GM19324 (cell line): Measurements from ENCODE around the gene MREG.
"Not testable (repeated sequence)": the region's sequence is repeated elsewhere in the genome, so short reads cannot be mapped to it uniquely, and the experiment has no call there.

ENCODE experiments used
- ATAC-seq: cut with Tn5 transposase; IDR thresholded peaks from one replicate; pipeline ENCODE4 v1.9.1; 2021; ENCODE audit warnings: mild to moderate bottlenecking, moderate library complexity; ENCODE audit not compliant: unreplicated experiment, low FRiP score

The MREG gene

DNA sequence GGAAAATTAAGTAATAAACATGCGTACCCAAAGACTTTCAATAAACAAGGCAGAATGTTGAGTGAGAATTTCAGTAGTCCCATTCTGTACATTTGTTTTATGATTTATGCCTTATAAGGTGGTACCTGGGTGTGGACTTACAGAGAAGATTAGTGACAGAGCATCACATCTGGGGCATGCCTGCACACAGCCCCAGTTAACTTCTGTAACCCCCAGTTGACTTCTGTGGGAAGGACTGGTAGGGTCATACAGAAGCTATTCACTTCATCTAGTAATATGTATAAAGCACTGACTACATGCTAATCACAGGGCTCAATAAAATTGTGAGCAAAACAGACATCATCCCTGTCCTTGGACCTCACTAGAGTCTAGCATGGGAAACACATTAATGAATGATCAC, 16.1 kb downstream of the MREG start:
- no peak for ATAC-seq

DNA sequence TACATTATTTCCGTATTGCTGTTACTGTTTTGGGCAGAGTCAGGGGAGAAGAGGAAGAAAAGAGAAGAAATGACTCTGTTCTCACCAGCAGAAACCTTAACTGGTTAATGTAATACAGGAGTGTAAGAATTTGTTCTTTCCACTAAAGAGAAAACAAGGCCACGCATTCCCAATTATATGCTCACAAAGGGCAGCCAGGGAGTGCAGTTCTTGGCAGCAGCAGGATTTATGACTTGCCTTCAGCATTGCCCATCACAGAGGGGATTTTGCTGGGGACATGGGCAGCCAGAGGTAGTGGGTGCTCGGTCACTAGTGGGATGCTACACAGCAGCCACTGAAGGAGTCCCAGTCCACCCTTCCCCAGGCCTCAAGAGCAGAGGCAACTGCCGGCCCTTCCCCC, 18.4 kb downstream of the MREG start:
- ATAC-seq: no peak

DNA sequence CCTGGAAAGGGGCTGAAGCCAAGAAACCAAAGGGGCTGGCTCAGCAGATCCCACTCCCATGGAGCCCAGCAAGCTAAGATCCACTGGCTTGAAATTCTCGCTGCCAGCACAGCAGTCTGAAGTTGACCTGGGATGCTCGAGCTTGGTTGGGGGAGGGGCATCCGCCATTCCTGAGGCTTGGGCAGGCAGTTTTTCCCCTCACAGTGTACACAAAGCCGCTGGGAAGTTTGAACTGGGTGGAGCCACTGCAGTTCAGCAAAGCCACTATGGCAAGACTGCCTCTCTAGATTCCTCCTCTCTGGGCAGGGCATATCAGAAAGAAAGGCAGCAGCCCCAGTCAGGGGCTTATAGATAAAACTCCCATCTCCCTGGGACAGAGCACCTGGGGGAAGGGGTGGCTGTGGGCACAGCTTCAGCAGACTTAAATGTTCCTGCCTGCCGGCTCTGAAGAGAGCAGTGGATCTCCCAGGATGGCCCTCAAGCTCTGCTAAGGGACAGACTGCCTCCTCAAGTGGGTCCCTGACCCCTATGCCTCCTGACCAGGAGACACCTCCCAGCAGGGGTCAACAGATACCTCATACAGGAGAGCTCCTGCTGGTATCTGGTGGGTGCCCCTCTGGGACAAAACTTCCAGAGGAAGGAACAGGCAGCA, 24.7 kb downstream of the MREG start:
- not testable (repeated sequence) for ATAC-seq

DNA sequence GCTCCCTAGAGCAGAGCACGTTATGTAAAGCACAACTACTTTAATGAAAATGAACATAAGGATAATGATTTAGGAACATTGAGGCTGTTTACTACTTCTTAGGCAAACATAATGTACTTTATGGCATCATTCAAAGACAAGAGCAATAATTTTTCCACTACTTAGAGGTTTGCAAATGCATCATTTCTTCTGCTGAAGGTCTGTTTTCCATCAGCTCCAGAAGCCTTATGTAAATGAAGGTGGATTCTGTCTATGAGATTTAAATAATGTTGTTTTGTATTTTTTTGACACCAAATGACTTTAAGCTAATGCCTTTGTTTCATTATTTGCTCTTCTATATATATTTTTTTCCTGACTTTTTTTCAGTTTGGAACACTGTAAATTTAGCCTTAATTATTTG, 28.1 kb downstream of the MREG start:
- no peak for ATAC-seq

DNA sequence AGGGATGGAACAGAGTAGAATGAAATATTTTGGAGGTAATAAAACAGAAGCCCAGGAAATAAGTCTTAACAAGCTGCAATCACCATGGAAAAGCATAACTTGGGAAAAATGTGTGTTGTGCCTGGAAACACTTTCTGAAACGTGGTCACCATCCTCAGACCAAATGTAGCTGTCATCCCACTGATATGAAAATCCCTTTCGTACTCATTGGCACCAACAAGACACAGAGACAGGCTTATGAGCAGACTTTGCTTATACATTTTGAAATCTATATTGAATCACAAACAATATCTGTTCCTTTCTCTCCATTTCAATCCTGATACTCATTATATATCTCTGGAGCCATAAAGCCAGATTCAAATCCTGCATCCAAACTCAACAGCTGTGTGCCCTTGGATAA, 28.7 kb downstream of the MREG start:
- ATAC-seq: no peak

DNA sequence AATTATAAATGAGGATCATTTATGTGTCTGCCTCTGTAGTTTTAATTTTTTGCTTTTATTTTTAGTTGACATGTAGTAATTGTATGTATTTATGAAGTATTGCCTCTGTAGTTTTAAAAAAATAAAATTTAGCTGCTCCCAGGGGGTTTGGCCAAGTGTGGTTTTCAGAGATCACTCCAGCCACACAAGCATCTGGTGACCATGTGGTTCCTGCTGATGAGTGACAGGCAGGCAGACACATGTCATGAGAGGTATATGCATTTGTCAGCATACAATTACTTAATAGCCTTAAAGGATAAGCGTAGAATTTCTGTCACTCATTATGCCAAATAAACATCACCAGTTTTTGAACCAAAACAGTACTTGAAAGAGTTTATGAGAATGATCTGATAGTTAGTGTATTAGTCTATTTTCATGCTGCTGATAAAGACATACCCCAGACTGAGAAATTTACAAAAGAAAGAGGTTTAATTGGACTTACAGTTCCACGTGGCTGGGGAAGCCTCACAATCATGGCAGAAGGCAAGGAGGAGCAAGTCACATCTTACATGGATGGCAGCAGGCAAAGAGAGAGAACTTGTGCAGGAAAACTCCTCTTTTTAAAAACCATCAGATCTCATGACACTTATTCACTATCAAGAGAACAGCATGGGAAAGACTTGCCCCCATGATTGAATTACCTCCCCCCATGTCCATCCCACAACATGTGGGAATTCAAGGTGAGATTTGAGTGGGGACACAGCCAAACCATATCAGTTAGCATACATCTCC, 29.6 kb downstream of the MREG start:
- peak; percentile 45 for ATAC-seq

DNA sequence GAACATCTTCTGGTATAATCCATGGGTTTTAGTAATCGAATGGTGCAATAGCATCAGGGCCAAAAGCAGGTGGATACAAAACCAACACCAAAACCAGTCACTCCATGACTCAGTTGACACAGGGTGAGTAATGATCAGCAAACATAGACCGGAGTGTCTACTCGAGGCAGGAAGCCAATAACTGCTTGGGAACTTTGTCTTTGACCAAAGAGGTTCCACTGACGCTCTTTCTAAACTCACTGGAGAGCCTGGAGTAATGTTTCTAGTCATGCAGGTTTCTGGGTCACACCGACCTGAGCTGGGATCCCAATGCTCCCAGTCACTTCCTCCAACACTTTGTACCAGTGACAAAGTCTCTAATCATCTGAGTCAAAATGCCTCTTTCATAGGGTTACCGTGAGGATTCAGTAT, 30.9 kb downstream of the MREG start:
- ATAC-seq: no peak

DNA sequence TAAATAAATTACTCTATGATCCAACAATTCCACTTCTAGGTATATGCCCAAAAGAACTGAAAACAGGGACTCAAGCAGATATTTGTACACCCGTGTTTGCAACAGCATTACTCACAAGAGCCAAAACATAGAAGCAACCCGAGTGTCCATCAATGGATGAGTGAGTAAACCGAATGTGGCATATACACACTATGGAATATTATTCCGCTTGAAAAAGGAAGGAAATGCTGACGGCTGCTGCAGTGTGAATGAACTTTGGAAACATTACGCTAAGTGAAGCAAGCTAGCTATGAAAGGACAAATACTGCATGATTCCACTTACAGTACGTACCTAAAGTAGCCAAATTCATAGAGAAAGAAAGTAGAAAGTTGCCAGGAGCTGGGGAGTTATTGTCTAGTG, 32.2 kb downstream of the MREG start:
- no peak for ATAC-seq

DNA sequence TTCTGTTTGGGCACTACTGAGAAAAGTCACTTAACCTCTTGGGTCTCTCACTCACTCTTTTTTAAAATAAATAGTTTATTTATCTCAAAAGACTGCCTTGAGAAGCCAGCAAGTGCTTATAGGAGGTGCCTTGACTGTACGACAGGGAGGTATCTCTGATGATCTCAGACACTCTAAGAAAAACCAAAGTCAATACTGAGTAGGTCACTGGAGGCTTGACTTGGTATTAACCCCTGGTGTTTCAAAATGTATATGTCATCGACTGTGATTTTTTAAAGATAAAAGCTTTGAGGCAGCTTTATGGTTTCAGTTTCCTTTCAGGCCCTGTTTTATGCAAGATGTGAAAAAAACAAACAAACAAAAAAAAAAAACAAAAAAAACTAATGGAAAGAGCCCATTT, 33.7 kb downstream of the MREG start:
- ATAC-seq: no peak

DNA sequence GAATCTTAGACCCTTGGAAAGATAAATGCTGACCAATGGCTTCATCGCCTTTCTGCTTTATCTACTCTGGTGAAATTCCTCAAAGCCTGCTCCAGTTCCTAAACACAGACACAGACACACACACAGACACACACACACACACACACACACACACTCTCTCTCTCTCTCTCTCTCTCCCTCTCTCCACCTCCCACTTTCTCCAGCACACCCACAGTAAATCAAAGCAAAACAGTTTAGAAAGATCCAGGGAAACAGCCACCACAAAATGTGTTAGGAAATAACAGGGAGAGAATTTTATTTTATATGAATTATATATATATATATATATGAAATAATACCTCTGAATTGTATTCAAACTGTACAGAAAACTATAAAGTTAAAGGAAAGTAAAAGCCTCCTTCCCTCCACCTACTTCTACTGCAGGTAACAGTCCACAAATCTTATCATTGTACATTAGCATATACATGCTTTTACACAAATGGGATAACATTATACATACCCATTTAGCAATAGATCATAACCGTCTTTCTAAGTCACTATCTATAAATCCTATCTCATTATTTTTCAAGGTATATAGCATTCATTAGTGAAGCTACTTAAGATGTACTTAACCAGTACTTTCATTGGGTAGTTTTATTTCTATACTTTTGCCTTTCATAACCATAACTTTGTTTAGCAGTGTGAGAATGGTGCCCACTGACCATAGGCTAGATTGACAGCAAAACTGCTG, 38.5 kb downstream of the MREG start:
- ATAC-seq: no peak

DNA sequence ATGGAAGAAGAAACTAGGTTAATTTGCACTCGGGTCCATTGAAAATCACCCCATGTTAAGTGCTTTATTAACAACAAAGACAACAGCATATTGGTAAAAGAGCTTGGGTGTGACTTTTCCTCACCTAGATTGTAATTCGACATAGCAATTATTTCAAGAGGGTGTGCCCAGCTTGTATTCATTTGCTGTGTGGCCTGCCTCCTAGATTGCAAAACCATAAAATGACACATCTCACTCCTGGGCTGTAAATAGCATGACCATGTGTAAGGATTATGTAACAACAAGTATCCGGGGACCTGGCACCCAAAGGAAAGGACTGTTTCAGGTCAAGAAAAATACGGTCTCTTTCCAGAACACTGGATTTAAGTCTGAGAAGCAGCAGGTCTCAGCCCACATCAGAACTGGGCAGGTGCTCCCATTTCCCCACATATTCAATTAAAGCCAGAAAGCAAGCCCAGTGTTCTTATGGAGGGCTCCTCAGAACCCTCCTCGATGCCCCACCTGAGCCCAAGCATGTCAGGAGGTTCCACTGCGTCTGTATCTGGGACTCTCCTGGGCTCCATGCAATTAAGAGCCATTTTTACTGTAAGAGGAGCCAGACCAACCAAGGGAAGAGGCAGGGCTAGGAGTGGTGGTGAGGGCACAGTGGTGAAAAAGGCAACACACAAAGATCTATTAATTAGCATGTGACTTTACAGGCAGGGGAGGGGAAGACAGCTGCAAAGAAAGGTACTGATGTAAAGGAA, 39.2 kb downstream of the MREG start:
- no peak for ATAC-seq

DNA sequence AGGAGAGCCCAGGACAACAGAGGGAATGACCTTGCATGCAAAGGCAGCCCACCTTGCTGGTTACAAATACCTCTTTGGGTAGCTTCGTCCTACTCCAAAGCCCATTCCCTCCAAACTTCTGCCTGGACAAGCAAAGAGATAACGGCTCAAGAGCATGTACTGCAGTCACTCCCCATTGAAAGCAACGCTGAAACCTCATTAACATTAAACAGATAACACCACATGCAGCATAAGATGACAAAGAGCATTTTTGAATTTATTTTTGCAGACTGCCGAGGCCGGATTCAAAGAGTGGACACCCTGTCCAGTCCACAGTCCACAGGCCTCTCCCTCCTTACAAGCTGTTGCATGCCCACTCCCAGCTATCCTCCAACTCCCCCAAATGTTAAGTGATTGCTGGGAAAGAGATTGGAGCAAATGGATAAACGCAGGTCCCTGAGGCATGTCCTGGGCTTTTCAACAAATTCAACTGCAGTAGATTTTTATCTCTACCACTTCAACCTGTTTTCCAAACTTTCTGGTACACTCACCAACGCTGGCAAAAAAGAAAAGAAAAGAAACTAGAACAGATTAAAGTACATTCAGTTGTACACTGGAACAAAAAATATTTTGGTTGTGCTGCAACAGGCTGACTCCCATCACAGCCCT, 40.1 kb downstream of the MREG start:
- no peak for ATAC-seq

DNA sequence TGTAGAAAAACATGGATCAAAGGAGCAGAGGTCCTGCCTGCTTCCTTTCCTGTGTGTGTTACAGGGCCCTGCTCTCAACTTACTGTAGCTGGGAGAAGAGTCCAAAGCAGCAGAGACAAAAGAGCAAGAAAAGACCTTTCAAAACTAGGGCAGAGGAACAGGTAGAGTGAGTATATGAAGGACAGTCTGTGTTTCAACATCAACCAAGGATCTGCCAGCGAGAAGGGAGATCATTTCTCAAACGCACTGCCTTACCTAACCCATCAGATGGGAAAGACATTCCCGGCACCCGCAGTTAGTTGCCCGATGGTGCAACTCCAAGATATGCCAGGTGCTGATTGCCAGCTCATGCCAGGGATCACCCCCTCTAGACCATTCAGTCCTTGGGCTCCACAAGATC, 41.7 kb downstream of the MREG start:
- ATAC-seq: no peak

DNA sequence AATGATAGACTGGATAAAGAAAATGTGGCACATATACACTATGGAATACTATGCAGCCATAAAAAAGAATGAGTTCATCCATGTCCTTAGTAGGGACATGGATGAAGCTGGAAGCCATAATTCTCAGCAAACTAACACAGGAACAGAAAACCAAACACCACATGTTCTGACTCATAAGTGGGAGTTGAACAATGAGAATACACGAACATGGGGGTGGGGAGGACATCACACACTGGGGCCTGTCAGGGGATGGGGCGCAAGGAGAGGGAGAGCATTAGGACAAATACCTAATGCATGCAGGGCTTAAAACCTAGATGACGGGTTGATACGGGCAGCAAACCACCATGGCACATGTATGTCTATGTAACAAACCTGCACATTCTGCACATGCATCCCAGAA, 42.5 kb downstream of the MREG start:
- not testable (repeated sequence) for ATAC-seq

DNA sequence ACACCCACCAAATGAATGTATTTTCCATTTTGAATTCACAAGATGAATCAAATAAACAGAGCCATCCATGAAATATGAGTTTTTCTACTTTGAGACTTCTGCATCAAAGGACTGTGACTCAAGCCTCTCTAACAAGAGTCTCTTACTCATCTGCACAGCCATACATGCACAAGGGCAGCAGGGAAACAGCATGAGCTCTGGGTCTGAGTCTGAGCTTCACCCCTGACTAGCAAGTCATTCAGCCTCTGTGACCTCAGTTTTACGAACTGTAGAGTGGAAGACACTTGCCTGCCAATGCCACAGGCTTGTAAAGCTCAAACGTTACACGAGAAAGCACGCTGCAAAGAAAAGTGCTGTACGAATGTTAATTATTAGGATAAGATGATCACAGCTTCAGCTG, 42.9 kb downstream of the MREG start:
- no peak for ATAC-seq

DNA sequence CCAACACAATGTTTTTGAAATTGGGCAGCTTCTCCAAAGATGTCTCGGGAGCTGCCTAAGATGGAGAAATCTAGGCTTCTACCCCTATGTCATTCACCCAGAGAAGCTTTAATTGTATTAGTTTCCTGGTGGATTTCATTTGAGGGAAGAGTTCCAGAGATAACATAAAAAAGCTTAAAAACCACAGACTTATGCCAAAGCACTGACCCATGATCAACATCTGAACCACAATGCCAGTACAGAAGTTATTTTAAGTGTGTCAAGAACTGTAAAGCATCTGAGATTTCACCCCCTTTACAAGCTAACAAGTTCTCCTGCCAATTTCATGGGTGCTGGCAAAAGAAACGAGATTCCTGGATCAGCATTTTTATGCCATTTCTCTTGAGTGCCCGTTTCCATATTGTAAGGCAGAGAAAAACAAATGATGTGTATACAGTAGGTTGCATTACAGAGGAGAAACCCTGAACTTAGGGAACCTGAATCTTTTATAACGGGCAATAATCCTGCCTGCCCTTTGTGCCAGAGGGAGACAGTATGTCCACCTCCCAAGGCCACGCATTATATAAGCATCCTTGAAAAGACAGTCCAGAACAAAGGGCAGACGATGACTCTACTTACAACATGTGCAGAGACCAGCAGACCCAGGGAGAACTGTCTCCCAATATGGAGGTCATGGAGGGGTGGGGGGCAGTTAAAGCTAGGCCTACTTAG, 44.1 kb downstream of the MREG start:
- ATAC-seq: no peak

DNA sequence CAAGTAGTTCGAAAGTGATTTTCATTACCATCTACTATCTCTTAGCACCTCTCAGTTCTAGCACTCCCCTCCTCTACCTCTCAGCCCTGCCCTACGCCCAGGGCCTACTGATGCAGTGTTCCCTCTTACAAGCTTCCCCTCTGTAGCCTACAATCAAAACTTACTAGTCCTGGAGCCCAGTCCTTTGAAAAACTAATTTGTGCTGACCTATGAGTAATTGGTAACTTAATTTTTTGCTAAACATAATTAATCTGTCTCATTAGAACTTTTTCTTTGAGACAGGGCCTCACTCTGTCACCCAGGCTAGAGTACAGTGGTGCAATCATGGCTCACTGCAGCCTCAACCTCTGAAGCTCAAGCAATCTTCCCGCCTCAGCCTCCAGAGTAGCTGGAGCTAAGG, 44.9 kb downstream of the MREG start:
- no peak for ATAC-seq

DNA sequence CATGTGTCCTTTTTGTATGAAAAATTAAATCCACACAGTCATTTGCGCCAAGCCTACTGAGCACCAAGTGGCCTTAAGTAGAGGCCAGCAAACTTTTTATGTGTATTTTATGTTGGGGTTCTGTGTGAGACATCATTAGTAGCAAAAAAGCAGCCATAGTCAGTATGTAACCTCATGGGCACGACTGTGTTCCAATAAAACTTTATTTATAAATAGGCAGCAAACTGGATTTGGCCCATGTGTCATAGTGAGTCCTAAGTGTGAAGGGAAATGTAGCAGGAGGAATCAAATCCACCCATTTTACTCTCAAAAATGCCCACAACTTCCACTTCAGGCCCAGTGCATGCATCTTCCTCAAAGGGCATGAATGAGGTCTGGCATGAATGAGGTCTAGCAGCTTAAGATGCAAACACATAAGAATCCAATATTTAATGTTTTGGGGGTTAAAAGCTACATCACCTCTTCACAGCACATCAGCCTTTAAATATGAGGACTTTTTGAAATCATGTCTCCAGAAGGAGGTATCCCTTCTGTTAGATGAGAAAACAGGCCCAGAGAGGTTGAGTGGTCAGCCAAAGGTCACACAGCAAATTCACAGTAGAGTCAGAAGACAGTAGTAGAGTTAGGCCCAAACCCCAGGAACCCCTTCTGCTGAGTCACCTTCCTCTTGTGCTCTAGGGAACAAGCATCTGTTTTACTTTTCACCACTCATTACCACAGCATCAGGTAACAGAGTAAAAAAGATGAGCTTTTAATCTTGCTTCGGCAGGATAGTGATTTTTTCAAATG, 45.6 kb downstream of the MREG start:
- no peak for ATAC-seq

DNA sequence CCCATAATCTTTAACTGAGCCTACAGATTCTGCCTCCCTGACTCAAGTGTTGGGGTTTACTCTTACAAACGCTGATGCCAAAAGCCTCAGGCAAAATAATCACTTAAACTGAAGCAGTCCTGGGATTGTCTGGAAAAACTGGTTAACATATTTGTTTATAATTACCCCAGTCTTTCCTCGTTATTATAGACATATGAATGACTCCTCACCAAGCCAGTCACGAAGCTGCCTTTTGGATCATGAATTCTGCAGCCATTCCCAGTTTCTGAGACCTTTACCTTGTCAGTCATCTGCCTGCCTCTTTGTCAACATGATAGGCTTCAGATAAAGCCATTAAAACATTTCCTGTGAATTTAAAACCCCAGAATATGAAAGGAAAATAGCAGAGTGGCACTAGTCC, 46.4 kb downstream of the MREG start:
- ATAC-seq: no peak
